ENCODE measurements around the gene PRPF38A.
"Not testable (repeated sequence)": the region's sequence is repeated elsewhere in the genome, so short reads cannot be mapped to it uniquely, and the experiment has no call there.

PRPF38A gene

GRCh38 chr1:52404116-52404974 is at the start of gene PRPF38A, which contains the start of gene ORC1:
PRPF38A (plus strand) TSS chr1:52404602; CDS start chr1:52404750, 148 bp downstream.
ORC1 (minus strand) TSS chr1:52404423; CDS start chr1:52402223, 2,200 bp downstream.
- DNase-seq = peak; percentile 97

GRCh38 chr1:52355436-52355835 is 49.0 kb upstream of the PRPF38A start:
- no peak for DNase-seq

GRCh38 chr1:52355847-52356505 is 48.4 kb upstream of the PRPF38A start:
- no peak for DNase-seq

- DNase-seq = no peak
These were observed 47.5 kb upstream of the PRPF38A start for GRCh38 chr1:52356818-52357355.

- no peak for DNase-seq
These were observed 47.0 kb upstream of the PRPF38A start for GRCh38 chr1:52357397-52357796.

- no peak for DNase-seq
These were observed 45.4 kb upstream of the PRPF38A start for GRCh38 chr1:52358851-52359497.

- DNase-seq = no peak
These were observed 44.5 kb upstream of the PRPF38A start for GRCh38 chr1:52359676-52360594.

- no peak for DNase-seq
These were observed 43.8 kb upstream of the PRPF38A start for GRCh38 chr1:52360595-52360968.

GRCh38 chr1:52364235-52364839 is 40.1 kb upstream of the PRPF38A start:
- DNase-seq = no peak

- DNase-seq = no peak
These were observed 39.2 kb upstream of the PRPF38A start for GRCh38 chr1:52365071-52365745.

GRCh38 chr1:52365746-52366516 is 38.5 kb upstream of the PRPF38A start, which contains the start of gene CC2D1B:
CC2D1B (minus strand) TSS chr1:52366205; CDS start chr1:52364620, 1,585 bp downstream.
- DNase-seq = peak; percentile 98

GRCh38 chr1:52366517-52366827 is 37.9 kb upstream of the PRPF38A start:
- DNase-seq = no peak

- no peak for DNase-seq
These were observed 37.1 kb upstream of the PRPF38A start for GRCh38 chr1:52367272-52367671.

GRCh38 chr1:52368383-52369172 is 35.8 kb upstream of the PRPF38A start:
- DNase-seq = no peak

- DNase-seq = not testable (repeated sequence)
These were observed 34.6 kb upstream of the PRPF38A start for GRCh38 chr1:52369851-52370250.

- no peak for DNase-seq
These were observed 19.0 kb upstream of the PRPF38A start for GRCh38 chr1:52385376-52385775.

- no peak for DNase-seq
These were observed 17.9 kb upstream of the PRPF38A start for GRCh38 chr1:52386458-52386857.

- DNase-seq = no peak
These were observed 11.2 kb upstream of the PRPF38A start for GRCh38 chr1:52393174-52393573.

- DNase-seq = no peak
These were observed 4.8 kb upstream of the PRPF38A start for GRCh38 chr1:52399629-52400028.

GRCh38 chr1:52400131-52400530 is 4.3 kb upstream of the PRPF38A start:
- no peak for DNase-seq

Data from NCI-H446 treated with DMSO at 0.1 percent for 48 hours (cell line).